ENCODE data around the gene HSPA1B.

DNA sequence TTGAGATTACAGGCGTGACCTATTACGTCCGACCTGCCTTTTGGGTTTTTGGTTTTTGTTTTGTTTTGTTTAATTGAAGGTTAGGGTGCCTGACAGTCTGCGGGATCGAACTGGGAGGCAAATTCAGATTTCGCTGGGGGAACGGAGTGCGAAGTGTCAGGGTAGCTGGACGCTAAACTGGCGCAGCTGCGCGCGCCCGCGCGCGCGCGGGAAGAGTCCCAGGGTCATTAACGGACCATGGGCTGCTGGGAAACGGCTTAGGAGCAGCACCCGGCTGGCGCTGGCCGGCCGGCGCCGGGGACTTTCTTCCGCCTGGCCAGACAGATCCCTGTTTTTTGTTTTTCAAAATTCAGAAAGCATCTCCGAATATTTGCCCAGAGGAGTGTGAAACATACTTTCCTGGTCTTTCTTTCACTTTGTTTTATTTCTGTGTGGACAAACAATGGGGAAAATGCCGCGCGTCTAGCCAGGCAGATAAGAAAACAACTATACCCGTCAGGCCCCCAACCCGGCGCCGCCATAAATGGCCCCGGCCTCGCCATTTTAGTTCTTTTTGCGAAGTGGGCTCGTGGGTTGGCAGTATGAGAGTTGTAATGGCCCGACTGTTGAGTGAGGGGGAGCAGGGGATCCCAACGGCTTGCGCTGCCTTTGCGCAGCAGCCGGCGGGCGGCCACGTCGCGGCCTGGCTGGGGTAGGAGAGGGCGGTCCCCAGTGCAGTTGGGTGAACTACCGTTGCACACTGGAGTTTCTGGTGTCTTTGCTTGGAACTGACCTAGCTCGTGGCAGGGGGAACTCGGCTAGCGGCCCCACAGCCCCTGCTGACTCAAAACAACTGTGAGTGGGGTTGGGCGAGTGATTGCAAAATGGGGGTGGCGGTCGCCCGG lies 7.1 kb downstream of the HSPA1B start:
- TF ChIP-seq, protein P1, sequence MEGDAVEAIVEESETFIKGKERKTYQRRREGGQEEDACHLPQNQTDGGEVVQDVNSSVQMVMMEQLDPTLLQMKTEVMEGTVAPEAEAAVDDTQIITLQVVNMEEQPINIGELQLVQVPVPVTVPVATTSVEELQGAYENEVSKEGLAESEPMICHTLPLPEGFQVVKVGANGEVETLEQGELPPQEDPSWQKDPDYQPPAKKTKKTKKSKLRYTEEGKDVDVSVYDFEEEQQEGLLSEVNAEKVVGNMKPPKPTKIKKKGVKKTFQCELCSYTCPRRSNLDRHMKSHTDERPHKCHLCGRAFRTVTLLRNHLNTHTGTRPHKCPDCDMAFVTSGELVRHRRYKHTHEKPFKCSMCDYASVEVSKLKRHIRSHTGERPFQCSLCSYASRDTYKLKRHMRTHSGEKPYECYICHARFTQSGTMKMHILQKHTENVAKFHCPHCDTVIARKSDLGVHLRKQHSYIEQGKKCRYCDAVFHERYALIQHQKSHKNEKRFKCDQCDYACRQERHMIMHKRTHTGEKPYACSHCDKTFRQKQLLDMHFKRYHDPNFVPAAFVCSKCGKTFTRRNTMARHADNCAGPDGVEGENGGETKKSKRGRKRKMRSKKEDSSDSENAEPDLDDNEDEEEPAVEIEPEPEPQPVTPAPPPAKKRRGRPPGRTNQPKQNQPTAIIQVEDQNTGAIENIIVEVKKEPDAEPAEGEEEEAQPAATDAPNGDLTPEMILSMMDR (IDR thresholded peaks at IDR 0.05): no peak
- TF ChIP-seq EZH2 (IDR thresholded peaks at IDR 0.05; ENCODE audit: borderline replicate concordance, insufficient read depth, low read depth, low read length, poor library complexity, severe bottlenecking): no peak

Data from B cell (primary cell).